ENCODE data around the gene NFE2L1.
"Not testable (repeated sequence)": the region's sequence is repeated elsewhere in the genome, so short reads cannot be mapped to it uniquely, and the experiment has no call there.

The NFE2L1 gene

GRCh38 chr17:48024149-48025039 is 23.8 kb upstream of the NFE2L1 start:
- no peak for DNase-seq (ENCODE audit: low read depth)

GRCh38 chr17:48025040-48025903 is 22.9 kb upstream of the NFE2L1 start:
- DNase-seq (ENCODE audit: low read depth): peak; percentile 96

- no peak for DNase-seq (ENCODE audit: low read depth)
These were observed 22.2 kb upstream of the NFE2L1 start for GRCh38 chr17:48025904-48026501.

DNA sequence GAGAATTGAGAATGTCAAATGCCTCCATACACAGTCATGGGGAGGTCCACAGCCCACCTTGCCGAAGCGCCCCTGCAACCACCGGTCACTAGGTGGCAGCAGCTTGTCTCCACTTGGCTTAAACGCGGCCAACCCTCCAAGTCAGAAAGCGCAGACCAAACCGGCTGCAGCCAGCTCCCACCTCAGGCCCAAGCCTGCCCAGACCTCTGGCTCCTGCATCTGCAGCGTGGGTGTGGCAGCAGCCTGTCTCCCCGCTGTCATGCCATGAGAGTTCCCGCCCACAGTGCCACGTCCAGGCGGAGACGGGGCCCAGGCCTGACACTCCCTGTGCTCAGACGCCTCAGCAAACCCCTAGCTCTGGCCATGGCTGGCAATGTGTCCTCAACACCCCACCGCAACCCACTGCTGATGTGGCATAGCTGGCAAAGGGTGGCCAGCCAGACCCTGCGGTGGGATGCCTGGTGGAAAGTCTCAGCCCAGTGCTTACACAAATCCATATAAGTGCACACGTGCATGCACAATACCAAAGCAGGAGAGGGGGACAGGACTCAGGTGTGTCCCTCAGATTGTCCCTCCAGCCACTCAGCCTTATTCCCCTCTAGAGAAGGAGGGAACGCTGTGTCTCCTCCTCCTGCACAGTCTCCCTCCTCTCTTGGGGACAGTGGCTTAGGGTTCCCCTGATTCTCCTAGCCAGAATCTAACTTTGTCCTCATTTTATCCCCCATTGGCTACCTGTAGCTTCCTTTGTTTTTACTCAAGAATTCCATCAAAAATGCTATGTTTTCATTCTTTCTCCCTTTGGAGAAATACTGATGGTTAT is 21.4 kb upstream of the NFE2L1 start:
- DNase-seq (ENCODE audit: low read depth): peak; percentile 70

DNA sequence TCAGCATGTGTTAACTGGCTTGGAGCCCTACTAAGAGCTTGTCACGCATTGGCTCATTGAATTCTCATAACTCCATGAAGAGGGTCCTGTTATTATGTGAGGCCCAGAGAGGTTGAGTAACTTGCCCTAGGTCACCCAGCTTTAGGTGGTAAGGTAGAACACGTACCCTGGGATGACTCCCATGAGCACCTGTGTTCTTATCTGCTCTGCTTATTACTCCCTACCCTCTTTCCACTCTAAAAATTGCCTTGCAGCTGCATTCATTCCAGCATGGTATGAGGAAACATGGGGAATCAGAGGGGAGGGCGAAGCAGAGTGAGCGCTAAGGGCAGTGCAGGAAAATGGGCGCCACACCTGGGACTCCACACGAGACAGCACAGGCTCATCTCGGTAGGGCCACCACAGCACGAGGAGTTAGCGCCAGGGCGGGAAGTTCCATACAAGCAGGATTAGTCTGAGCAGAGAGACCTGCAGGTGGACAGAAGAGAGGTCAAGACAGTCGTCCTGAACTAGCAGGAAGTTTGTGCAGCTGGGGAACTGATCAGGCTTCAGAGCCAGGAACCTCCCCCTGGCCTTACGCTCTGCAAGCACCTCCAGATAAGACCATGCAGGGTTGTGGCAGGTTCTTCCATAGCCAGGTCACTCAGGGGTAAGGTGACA is 20.7 kb upstream of the NFE2L1 start:
- DNase-seq (ENCODE audit: low read depth): no peak

GRCh38 chr17:48028736-48029135 is 19.4 kb upstream of the NFE2L1 start:
- no peak for DNase-seq (ENCODE audit: low read depth)

DNA sequence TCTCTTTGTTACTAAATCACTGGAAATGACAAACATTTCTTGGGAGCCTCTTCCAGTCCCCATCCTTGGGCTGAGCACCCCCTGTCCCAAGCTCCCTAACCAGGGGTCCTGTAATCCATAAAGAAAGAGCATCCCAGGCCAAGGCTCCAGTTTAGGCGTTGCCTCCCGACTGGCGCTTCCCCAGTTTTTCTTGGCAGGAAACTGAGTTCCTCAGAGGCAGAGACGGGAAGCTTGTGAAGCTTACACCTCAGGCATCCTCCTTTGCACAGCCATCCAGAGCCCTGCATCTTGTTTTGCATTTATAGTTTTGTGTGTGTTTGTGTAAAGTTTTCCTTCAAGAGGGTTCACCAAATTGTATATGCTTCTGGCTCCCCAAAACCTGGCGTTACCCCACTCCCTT is 17.6 kb upstream of the NFE2L1 start:
- no peak for DNase-seq (ENCODE audit: low read depth)

GRCh38 chr17:48031966-48032365 is 16.2 kb upstream of the NFE2L1 start:
- DNase-seq (ENCODE audit: low read depth): no peak

DNA sequence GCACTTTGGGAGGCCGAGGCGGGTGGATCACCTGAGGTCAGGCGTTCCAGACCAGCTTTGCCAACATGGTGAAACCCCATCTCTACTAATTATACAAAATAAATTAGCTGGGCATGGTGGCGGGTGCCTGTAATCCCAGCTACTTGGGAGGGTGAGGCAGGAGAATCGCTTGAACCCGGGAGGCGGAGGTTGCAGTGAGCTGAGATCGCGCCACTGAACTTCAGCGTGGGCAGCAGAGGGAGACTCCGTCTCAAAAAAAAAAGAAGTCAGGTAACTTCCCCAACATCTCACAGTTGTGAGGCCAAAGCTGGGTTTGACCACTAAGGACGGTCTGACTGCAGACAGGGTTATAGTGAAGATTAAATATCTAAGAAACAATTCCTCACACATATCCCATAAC is 13.4 kb upstream of the NFE2L1 start:
- not testable (repeated sequence) for DNase-seq (ENCODE audit: low read depth)

DNA sequence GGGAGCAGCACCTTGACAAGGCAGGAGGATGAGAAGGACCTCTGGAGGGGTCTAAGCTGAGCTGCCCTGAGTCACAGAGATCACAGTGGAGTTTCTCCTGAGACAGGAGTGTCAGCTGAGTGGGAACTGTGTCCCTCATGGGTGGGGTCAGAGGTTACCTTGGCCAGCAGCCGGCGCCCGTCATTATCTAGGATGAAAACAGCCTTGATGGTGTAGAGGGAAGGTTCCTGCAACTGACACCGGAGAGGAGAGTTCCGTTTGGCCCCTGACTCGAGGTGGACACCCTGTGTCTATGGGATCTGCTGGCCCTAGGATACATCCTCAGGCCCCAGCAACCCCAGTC is 11.5 kb upstream of the NFE2L1 start:
- no peak for DNase-seq (ENCODE audit: low read depth)

GRCh38 chr17:48037036-48037837 is 10.9 kb upstream of the NFE2L1 start, which contains the start of gene COPZ2:
Gene COPZ2 (minus strand): TSS chr17:48037797. CDS start chr17:48037777, 20 bp downstream.
- DNase-seq (ENCODE audit: low read depth): peak; percentile 42

DNA sequence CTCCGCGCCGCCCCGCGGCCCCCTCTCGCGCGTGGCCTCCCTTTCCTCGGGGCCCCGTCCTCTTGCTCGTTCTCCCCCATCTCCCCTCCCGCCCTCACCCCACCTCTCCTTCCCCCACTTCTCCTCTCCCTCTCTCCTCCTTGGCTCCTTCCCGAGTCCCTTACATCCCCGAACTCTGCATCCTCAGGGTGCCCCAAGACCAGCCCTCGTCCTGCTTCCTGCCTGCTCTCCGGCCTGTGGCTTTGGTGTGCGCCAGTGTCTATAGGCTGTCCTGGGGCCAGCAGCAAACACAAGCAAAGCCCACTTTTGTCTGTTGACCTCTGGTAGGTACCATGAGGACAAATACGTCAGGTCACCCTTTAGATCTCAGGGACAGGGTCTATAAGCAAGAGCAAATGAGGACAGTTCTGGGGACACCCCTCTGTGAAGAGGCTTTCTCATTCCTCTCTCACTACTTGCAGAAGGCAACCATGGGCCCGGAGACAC is 10.3 kb upstream of the NFE2L1 start:
- no peak for DNase-seq (ENCODE audit: low read depth)

DNA sequence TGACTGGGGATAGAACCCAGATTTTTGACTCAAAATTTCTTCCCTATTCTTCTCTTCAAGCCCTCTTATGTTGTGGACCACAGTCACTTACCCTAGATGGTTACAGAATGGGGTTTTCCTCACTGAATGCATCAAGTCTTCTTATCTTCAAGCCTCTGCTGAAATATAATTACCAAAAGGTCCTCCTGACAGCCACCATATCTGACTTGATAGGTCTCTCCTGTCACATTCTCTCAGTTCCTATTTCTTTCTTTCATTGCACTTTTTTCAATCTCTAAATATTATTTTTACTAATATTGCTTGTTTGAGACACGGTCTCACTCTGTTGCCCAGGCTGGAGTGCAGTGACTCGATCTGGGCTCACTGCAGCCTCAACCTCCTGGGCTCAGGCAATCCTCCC is 9.5 kb upstream of the NFE2L1 start:
- DNase-seq (ENCODE audit: low read depth): no peak

DNA sequence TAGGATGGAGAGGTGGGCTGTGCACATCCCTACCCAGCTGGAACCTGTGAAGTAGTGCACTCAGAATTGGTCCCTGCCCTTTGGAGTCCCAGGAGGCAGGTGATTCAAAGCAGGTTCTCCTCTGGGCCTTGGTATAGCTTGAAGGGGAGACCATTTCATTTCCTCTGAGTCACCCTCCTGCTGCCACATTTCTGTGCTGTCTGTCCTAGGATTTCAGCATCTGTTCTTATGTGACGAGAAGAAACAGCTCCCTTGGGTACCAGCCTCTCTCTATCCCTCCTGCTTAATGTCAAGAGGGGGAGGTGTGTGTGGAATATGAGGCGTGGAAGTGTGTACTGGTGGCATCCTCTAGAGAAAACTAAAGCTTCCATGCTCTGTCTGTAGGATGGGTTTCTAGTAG is 5.0 kb upstream of the NFE2L1 start:
- no peak for DNase-seq (ENCODE audit: low read depth)

DNA sequence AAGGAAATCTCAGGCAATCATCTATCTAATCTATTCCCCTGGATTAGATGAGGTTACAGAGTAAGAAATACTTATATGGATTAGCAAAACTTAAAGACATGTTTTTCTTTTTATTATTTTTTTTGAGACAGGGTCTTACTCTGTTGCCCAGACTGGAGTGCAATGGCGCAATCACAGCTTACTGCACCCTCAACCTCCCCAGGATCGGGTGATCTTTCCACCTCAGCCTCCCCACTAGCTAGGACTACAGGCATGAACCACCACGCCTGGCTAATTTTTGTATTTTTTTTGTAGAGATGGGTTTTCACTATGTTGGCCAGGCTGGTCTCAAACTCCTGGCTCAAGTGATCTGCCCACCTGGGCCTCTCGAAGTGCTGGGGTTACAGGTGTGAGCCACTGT is 3.3 kb upstream of the NFE2L1 start:
- no peak for DNase-seq (ENCODE audit: low read depth)

GRCh38 chr17:48045316-48046001 is 2.7 kb upstream of the NFE2L1 start:
- DNase-seq (ENCODE audit: low read depth): no peak

DNA sequence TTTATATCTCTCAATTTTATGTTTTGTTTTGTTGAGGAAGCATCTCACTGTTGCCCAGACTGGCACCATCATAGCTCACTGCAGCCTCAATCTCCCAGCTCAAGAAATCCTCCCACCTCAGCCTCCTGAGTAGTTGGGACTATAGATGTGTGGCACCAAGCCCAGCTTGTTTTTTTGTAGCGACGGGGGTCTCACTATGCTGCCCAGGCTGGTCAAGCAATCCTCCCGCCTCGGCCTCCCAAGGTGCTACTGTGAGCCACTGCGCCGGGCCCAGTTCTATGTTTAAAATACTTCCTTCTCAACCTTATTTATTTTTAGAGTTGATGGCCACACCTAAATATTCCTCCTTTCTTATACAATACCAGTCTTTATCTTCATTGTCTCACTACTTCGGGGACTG is 1.9 kb upstream of the NFE2L1 start:
- DNase-seq (ENCODE audit: low read depth): no peak

DNA sequence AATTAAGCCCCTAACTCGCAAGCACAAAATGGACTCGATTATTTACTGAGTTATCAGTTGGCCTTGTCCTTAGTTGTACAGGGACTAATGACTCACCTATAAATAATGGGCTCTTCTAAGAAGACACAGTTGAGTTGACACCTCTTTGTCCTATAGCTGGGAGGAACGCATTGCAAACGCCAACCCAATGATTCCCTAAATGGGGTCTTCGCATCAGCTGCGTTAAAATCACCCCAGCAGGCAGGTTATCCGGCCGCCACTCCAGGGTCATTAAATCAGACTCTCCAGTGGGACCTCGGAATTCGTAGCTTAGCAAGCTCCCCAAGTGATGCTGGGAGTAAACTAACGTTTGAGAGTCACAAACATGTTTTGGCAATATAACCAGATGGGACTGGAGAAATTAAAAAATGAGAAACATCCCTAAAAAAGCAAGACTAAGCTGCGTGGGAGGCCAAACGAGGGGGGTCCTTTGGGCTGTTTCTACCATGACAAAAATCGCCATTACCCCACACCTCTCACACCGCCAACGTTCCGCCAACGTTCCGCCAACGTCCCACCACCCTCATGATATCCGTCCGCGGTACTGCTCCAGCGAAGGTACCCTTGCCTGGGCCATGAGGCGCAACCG is 932 bp upstream of the NFE2L1 start:
- no peak for DNase-seq (ENCODE audit: low read depth)
